Amniotic stem cell (primary cell): ENCODE results near the gene ZBTB37.
A peak's percentile ranks its signal among the peaks of the same experiment; 100 is the strongest.
"Not testable (repeated sequence)": the region's sequence is repeated elsewhere in the genome, so short reads cannot be mapped to it uniquely, and the experiment has no call there.

ENCODE experiments used
- DNase-seq: peaks from one replicate; lab custom pipeline; 2025; lab: John Stamatoyannopoulos, UW

ZBTB37 gene

GRCh38 chr1:173865468-173866164 is 2.6 kb upstream of the ZBTB37 start:
- no peak for DNase-seq

GRCh38 chr1:173866413-173867115 is 1.6 kb upstream of the ZBTB37 start:
- DNase-seq, result no peak

GRCh38 chr1:173867141-173867752 is 933 bp upstream of the ZBTB37 start:
- no peak for DNase-seq

- DNase-seq, result peak; percentile 100
Observed at GRCh38 chr1:173867753-173868265, 371 bp upstream of the ZBTB37 start, which contains the start of gene GAS5. Gene GAS5, minus strand, starts transcription at chr1:173867989.

- DNase-seq, result no peak
Observed at GRCh38 chr1:173869021-173869359, 810 bp downstream of the ZBTB37 start.

- no peak for DNase-seq
Observed at GRCh38 chr1:173870252-173871075, 2.3 kb downstream of the ZBTB37 start.

- DNase-seq, result no peak
Observed at GRCh38 chr1:173871091-173871490, 2.9 kb downstream of the ZBTB37 start.

- DNase-seq, result no peak
Observed at GRCh38 chr1:173871500-173871899, 3.3 kb downstream of the ZBTB37 start.

- DNase-seq, result no peak
Observed at GRCh38 chr1:173876732-173877131, 8.6 kb downstream of the ZBTB37 start.

GRCh38 chr1:173878251-173878650 is 10.1 kb downstream of the ZBTB37 start:
- DNase-seq, result no peak

GRCh38 chr1:173881117-173881516 is 12.9 kb downstream of the ZBTB37 start:
- not testable (repeated sequence) for DNase-seq

GRCh38 chr1:173884701-173885100 is 16.5 kb downstream of the ZBTB37 start:
- DNase-seq, result no peak

- DNase-seq, result no peak
Observed at GRCh38 chr1:173886746-173887611, 18.8 kb downstream of the ZBTB37 start.

GRCh38 chr1:173887627-173888026 is 19.4 kb downstream of the ZBTB37 start:
- no peak for DNase-seq

- DNase-seq, result no peak
Observed at GRCh38 chr1:173888749-173889148, 20.6 kb downstream of the ZBTB37 start.

- DNase-seq, result no peak
Observed at GRCh38 chr1:173889885-173890284, 21.7 kb downstream of the ZBTB37 start.

GRCh38 chr1:173893611-173894010 is 25.4 kb downstream of the ZBTB37 start:
- DNase-seq, result no peak

- DNase-seq, result no peak
Observed at GRCh38 chr1:173894189-173894588, 26.0 kb downstream of the ZBTB37 start.

- DNase-seq, result no peak
Observed at GRCh38 chr1:173900427-173900826, 32.2 kb downstream of the ZBTB37 start.

GRCh38 chr1:173900992-173901391 is 32.8 kb downstream of the ZBTB37 start:
- DNase-seq, result no peak
